T47D (cell line): ENCODE results near the gene TAS2R40.
A peak's percentile ranks its signal among the peaks of the same experiment; 100 is the strongest.
"Not testable (repeated sequence)": the region's sequence is repeated elsewhere in the genome, so short reads cannot be mapped to it uniquely, and the experiment has no call there.

Source experiments
- DNase-seq, 2 experiments: peaks; one replicate each; pipeline versions ENCODE4 v3.0.0 to v3.0.0-alpha.2; 2011 to 2012; ENCODE audit warnings: low read depth in 1 of 2, low spot score in 1 of 2
- JUND ChIP-seq: IDR thresholded peaks from 2 replicates; pipeline ENCODE4 v1.6.1; 2012; ENCODE audit warnings: low read depth
- in situ Hi-C: cut with HindIII; loops from 2 replicates; pipeline ENCODE4 v1.10.0; 2016; ENCODE audit warnings: low sequenced_read_pairs, low pct_unique_long_range_greater_than_20kb

The TAS2R40 gene

DNA sequence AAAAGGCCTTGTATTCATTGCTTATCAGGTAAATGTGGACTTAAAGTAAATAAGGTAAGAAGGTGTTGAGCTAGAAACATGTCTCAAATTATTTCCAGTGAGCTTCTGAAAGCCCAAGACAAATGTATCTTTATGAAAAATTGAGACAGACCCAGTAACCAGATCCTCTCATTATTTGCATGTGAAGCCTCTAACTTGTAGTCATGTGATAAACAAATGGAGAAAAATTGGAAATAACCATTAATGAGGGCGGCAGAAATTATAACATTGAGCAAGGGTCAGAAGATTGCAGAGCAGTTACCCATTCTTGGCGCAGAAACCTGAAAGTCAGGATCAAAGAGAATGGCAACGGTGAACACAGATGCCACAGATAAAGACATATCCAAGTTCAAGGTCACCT is at the start of gene TAS2R40:
Gene TAS2R40 (plus strand): TSS at position 301 of the 400 bp plus-strand sequence. CDS start 42 bp downstream, at position 343.
- in situ Hi-C loops = no loop called here
- DNase-seq = no peak
- no peak for TF ChIP-seq JUND

DNA sequence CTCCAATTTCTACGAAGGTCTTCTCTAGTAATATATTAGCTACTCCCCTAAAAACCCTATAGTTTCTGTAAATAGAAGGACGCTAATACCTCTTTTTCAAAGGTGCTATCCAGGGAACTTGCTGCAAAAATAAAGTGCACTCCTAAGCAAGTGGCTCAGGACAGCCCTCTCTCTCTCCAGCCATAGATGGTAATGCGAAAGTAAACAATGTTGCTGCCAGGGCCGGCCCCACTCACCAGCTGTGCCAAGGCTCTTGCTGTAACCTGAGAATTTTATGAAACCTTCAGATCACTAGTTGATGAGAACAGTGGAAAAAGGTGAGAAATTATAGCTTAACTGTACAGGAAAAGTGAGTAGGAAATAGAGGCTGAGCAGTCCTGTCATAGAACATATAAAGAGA is 49.5 kb upstream of the TAS2R40 start:
- TF ChIP-seq JUND = no peak
- in situ Hi-C loops = no loop called here
- DNase-seq = peak; percentile 6 to 92

DNA sequence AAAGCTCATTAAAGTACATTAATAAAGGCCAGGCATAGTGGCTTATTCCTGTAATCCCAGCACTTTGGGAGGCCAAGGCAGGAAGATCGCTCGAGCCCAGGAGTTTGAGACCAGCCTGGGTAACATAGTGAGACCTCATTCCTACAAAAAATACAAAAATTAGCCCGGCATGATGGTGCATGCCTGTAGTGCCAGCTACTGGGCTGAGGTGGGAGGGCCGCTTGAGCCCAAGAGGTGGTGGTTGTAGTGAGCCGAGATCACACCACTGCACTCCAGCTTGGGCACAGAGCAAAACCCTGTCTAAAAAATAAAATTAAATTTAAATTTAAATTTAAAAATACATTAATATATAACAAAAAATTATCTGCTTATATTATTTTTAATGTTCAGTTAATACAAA is 45.7 kb upstream of the TAS2R40 start:
- no peak for TF ChIP-seq JUND
- in situ Hi-C loops = no loop called here
- no peak for DNase-seq

DNA sequence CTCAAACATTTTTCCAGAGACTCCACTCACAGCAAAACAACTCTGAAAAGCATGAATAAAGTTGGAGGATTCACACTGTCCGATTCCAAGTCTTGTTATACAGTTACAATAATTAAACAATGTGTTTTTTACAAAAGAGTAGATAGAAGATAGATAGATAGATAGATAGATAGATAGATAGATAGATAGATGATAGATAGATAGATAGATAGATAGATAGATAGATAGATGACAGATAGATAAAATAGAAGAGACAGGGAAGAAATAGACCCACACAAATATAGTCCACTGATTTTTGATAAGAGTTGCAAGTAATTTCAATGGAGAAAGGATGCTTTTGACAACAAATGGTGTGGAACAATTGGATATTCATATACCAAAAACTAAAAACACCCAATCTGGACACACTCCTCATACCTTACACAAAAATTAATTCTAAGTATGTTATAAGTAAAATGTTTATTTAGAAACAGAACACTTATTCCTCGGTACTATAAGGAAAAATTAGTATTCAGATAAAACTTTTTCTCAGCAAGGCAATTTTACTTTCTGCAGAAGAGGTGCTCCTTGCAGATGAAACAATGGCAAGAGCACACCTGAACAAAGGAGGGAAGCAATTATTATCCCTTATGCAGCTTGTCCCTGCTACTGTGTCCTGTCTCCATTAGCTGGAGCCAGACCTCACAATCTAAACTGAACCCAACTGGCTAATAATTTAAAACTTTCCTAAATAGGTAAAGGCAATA is 44.3 kb upstream of the TAS2R40 start:
- in situ Hi-C loops = no loop called here
- TF ChIP-seq JUND = no peak
- no peak for DNase-seq

DNA sequence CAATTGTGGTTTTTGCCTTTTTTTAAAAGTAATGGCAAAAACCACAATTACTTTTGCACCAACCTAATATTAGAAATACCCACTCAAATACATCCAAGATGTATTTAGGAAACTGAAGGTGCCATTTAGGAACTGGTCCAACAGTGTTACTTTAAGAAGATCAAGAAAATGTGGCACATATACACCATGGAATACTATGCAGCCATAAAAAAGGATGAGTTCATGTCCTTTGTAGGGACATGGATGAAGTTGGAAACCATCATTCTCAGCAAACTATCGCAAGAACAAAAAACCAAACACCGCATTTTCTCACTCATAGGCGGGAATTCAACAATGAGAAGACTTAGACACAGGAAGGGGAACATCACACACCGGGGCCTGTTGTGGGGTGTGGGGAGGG is 41.1 kb upstream of the TAS2R40 start:
- in situ Hi-C loops = not testable (repeated sequence)

DNA sequence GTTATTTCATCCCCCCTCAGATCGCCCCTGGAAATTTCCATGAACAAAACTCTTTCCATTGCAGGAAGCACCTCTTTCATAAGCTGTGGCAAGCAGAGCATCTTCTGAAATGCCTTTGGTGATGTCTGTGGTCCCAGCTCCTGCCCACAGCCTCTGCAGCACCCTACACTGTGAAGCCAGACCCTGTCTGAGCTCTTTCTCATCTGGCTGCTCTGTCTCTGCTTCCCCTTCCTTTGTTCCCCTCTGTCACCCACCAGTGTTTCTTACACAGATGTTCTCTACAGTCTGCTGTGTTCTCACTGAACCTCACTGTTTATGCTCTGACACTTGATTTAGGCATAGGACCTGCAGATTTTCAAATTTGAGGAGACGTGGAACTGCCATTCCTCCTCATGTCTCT is 40.5 kb upstream of the TAS2R40 start:
- no peak for TF ChIP-seq JUND
- DNase-seq = no peak
- in situ Hi-C loops = no loop called here

More for the DNA sequence above, 41.1 kb upstream of the TAS2R40 start:
- not testable (repeated sequence) for DNase-seq

DNA sequence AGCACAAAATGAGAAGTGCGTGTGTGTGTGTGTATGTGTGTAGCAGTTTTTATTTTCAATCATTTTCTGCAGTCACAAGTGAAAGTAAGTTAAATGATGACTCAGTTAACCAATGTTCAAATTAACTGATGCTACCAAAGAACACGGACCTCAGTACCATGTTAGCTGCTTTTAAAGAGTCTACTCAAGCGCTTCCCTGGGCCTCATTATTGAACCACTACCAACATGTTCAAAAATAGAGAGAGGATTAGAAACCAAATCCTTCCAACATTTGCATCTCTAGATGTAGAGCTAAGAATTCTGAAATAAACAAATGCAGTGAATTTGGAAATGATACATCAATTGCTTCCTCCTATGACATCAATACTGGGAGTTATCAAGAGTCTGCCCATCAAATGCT is 38.8 kb upstream of the TAS2R40 start, which contains the start of gene TAS2R39:
Gene TAS2R39 (plus strand): TSS at position 396 of the 400 bp plus-strand sequence. CDS start 0 bp downstream, at position 396.
- in situ Hi-C loops = no loop called here
- DNase-seq = no peak
- no peak for TF ChIP-seq JUND

DNA sequence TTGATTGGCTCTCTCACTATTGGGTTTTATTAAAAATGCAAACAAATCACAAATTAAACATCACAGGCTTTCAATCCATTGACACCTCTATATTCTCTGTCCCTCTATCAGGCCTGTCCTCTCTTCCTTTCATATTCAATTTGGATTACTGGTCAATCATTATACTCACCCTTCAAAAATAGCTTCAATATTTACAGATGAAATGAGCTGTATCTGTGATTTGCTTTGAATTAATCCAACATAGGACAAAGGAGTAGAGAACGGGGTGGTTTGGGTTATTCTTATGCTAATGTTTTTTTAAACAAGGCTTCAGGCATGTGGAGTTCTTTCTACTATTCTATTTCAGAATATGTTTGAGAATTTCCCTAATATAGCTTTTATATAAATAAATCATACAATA is 36.3 kb upstream of the TAS2R40 start:
- DNase-seq = no peak

DNA sequence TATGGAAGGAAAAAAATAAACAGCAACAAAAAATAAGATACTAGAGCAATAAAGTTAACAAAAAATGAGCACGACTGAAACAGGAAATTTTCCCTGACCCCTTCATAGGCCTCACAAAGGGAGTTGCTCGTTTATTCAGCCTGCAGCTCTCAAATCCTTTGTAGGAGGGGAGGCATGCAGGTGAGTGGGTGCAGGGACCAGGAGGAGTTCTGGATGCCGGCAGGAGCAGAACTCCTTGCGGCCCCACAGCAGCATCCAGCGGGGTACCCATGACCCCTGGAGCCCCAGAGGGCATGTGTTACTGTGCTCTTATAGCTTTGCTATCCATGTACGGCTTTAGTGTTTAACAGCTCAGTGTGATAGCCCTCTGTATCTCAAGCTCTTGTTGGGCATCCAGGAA is 32.8 kb upstream of the TAS2R40 start:
- no peak for TF ChIP-seq JUND
- DNase-seq = no peak
- in situ Hi-C loops = no loop called here

More for the DNA sequence above, 36.3 kb upstream of the TAS2R40 start:
- TF ChIP-seq JUND = no peak
- in situ Hi-C loops = no loop called here

DNA sequence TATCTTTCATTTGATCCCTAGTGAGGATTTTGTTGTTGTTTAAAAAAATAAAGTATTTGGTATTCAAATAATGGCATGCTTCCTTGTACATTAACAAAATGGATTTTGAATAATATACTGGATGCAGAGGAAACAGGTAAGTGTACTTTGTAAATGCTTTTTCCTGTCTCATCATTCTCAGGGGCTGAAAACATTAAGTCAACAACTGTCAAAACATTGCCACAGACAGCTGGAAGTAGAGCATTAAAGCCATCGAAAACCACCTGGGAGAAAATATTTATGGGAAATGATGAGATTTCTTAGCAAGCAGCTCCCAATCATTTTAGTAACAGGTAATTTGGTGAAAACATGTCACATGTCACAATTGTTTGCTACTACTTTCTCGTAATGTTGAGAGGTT is 28.0 kb upstream of the TAS2R40 start:
- in situ Hi-C loops = no loop called here
- TF ChIP-seq JUND = no peak
- no peak for DNase-seq

DNA sequence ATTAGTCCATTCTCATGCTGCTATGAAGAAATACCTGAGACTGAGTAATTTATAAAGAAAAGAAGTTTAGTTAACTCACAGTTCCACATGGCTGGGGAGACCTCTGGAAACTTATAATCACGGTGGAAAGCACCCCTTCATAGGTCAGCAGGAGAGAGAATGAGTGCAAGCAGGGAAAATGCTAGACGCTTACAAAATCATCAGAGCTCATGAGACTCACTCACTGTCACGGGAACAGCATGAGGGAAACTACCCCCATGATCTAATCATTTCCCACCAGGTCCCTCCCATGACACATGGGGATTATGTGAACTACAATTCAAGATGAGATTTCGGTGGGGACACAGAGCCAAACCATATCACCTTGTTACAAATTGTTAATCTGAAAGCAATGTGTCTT is 22.8 kb upstream of the TAS2R40 start:
- no peak for DNase-seq
- in situ Hi-C loops = no loop called here
- no peak for TF ChIP-seq JUND

DNA sequence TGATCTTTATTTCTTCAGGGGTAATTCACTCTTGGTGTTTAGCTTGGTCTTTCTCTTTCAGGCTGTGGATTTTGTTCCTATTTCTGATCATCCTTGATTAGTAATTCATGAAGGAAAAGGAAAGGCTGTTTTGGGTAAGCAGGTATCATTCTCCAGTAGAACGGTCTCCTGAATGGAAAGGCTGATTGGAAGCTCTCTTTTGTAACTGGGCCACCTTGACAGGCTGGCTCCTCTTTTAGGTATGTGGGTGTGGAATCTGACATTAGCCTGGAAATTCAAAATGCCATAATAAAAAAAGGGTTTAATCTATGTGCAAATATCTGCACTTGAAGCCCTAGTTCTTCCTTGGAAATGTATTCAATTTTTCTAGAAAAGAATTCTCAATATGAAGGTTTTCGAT is 19.7 kb upstream of the TAS2R40 start:
- no peak for TF ChIP-seq JUND
- in situ Hi-C loops = no loop called here
- no peak for DNase-seq

DNA sequence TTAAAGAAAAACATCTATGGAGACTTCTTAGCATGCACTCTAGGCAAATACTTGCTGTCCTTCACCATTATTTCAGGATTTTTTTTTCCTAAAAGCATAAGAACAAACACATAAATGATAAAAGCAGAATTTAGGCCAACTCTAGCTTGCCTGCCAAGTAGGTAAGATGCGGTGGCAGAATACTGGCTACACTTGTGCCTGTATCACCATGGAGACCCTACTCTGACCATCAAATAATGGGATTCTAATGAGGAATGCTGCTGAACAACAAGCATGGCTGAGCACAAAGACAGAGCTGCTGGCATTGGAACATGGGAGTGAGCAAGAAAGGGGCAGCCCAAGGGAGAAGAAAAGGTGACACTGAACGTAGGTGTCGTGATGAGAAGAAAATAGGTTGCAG is 18.5 kb upstream of the TAS2R40 start:
- TF ChIP-seq JUND = no peak
- in situ Hi-C loops = no loop called here
- DNase-seq = no peak
